KBM-7 (cell line): ENCODE results near the gene OSBPL9.
"Not testable (repeated sequence)": the region's sequence is repeated elsewhere in the genome, so short reads cannot be mapped to it uniquely, and the experiment has no call there.

Experiments
- DNase-seq: peaks from one replicate; pipeline ENCODE4 v3.0.0-alpha.2; 2015
- in situ Hi-C: fragments of 300-500 bp; cut with MboI; formaldehyde crosslinking; loops from 2 replicates; pipeline ENCODE4 v1.14.3; 2020; ENCODE audit warnings: low sequenced_read_pairs, low pct_unique_long_range_greater_than_20kb, mixed read lengths

OSBPL9 gene

GRCh38 chr1:51631747-51632146 lies 14.9 kb downstream of the OSBPL9 start:
- in situ Hi-C loops, result no loop called here
- no peak for DNase-seq

- in situ Hi-C loops, result no loop called here
- DNase-seq, result no peak
Measured at GRCh38 chr1:51634618-51635017, 17.7 kb downstream of the OSBPL9 start.

GRCh38 chr1:51635615-51636014 lies 18.7 kb downstream of the OSBPL9 start:
- no peak for DNase-seq
- in situ Hi-C loops, result no loop called here

DNA sequence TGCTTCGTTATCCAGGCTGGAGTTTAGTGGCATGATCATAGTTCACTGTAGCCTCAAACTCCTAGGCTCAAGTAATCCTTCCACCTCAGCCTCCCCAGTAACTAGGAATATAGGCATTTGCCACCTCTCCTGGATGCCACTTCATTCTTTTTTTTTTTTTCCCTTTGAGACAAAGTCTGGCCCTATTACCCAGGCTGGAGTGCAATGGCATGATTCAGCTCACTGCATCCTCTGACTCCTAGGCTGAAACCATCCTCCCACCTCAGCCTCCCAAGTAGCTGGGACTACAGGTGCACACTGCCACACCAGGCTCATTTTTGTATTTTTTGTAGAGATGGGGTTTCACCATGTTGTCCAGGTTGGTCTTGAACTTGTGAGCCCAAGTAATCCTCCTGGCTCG lies 19.3 kb downstream of the OSBPL9 start:
- no peak for DNase-seq
- in situ Hi-C loops, result no loop called here

DNA sequence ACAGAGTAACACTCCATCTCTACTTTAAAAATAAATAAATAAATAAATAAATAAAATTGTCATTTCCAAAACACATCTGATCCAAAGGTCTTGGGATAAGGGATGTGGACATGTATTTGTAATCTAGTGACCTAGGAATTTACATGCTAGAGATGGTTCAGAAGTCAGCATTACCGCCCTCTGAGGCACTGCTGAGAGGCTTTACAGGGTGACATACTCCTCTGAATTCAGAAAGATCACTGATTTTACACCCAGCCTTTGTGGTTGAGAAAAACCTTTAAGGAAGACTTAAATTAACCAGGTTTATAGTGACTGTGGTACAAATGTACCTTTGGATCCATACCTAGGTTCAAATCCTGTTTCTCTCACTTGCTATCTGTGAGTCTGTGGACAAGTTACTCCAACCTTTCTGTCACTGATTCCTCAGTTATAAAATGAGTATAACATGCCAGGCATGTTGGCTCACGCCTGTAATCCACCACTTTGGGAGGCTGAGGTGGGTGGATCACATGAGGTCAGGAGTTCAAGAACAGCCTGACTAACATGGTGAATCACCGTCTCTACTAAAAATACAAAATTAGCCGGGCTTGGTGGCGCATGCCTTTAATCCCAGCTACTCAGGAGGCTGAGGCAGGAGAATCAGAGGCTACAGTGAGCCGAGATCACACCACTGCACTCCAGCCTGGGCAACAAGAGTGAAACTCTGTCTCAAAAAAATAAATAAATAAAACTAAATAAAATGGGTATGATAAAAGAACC lies 20.1 kb downstream of the OSBPL9 start:
- in situ Hi-C loops, result no loop called here
- DNase-seq, result no peak

DNA sequence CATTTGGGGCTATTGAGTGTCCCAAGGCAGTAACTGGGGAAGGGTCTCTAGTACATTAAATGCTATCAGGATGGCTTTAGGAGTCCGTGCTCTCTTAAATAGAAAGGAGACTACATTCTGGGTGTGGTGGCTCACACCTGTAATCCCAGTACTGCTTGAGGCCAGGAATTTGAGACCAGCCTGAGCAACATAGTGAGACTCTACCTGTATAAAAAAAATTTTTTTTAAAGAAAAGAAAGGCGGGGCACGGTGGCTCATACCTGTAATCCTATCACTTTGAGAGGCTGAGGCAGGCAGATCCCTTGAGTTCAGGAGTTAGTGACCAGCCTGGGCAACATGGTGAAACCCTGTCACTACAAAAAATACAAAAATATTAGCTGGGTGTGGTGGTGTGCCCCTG lies 21.5 kb downstream of the OSBPL9 start:
- in situ Hi-C loops, result no loop called here
- DNase-seq, result no peak

GRCh38 chr1:51639694-51640093 lies 22.8 kb downstream of the OSBPL9 start:
- DNase-seq, result no peak
- in situ Hi-C loops, result no loop called here

DNA sequence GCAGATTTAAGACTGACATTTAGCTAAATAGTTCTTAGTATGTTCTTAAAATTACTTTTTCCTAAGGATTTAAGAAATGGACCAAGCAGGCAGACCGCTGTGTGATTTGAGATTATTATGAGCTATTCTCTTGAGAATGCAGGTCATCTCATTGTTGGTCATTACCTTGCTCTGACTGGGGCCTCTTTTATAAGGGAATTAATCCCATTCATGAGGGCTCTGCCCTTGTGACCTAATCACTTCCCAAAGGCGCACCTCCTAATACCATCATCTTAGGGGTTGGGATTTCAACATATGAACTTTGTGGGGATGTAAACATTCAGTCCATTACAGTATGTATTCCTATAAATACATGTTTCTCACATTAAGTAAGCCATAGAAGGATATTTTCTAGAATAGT lies 24.2 kb downstream of the OSBPL9 start:
- no peak for DNase-seq
- in situ Hi-C loops, result no loop called here

DNA sequence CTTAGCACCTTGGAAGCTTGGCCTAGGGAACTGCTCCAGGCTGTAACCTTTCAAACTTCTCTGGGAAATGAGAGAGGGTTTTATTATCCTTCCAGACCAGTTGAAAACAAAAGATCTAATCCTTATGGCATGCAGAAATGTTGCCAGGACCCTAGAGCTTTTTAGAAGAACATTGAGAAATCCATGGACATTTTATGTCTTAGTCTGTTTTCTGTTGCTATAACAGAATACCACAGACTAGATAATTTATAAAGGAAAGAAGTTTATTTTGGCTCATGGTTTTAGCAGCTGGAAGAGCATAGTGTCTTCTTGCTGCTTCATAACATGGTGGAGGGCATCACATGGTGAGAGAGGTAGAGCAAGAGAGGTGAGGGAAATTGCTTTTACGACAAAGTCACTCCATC lies 25.8 kb downstream of the OSBPL9 start:
- DNase-seq, result no peak
- in situ Hi-C loops, result no loop called here

GRCh38 chr1:51643362-51643761 lies 26.5 kb downstream of the OSBPL9 start:
- DNase-seq, result no peak
- in situ Hi-C loops, result no loop called here

DNA sequence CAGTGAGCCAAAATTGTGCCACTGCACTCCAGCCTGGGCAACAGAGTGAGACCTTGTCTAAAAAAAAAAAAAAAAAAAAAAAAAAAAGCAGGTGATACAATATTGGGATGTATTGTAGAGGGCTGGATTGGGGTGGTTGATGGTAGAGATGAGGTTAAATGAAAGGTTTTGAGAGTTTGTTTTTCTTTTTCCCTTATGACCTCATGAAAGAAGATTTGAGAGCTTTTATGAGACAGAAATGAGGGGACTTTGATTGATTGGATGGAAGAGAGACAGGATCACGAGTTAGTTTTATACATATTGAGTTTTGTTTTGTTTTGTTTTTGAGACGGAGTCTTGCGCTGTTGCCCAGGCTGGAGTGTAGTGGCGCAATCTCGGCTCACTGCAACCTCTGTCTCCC lies 27.1 kb downstream of the OSBPL9 start:
- DNase-seq, result no peak
- in situ Hi-C loops, result no loop called here

GRCh38 chr1:51644533-51645197 lies 27.8 kb downstream of the OSBPL9 start:
- DNase-seq, result no peak
- in situ Hi-C loops, result no loop called here

GRCh38 chr1:51646592-51646991 lies 29.7 kb downstream of the OSBPL9 start:
- in situ Hi-C loops, DNase-seq: not testable (repeated sequence)

GRCh38 chr1:51648180-51649109 lies 31.6 kb downstream of the OSBPL9 start:
- DNase-seq, result peak; percentile 60
- in situ Hi-C loops, result no loop called here

DNA sequence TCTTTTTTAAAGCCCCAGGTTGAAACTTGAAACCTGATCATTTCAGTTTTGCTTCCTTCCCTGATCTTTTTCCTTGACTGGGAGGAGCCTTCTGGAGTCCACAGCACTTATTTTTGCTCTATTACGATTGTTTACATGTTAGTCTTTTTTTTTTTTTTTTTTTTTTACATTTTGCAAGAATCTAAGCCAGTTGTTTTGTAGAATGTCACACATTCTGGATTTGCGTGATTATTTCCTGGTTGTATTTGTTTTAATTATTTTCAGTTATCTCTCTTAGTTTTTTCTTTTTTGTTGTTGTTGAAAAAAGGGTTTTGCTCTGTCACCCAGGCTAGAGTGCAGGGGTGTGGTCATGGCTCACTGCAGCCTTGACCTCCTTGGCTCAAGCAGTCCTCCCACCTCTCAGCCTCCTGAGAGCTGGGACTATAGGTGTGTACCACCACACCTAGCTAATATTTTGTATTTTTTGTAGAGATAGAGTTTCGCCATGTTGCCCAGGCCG lies 32.8 kb downstream of the OSBPL9 start:
- DNase-seq, result no peak
- in situ Hi-C loops, result no loop called here

DNA sequence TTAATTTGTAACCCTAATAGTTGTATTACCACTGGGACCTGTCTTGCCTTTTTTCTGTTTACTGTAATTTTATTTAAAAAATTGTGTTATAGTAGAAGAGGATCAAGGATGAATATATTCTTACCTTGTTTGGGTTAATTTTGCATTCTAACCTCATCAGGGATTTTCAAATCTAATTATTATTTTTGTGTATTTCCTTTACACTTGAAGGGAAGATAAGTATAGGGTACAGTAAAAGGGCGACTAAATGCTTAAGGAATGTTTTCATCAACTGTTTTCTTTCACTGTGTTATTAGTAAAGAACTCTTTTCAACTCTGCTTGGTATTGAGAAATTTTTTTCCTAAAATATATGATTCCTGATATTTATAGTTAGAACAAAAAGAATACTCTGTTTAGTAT lies 33.3 kb downstream of the OSBPL9 start:
- in situ Hi-C loops, result no loop called here
- no peak for DNase-seq

GRCh38 chr1:51651552-51651942 lies 34.7 kb downstream of the OSBPL9 start:
- in situ Hi-C loops, result no loop called here
- DNase-seq, result no peak

- in situ Hi-C loops, result no loop called here
Measured at GRCh38 chr1:51652599-51652998, 35.7 kb downstream of the OSBPL9 start.

GRCh38 chr1:51653127-51653526 lies 36.2 kb downstream of the OSBPL9 start:
- in situ Hi-C loops, result no loop called here
- DNase-seq, result no peak

More at GRCh38 chr1:51652599-51652998, 35.7 kb downstream of the OSBPL9 start:
- no peak for DNase-seq

- in situ Hi-C loops, result no loop called here
- DNase-seq, result no peak
Measured at GRCh38 chr1:51654000-51654399, 37.1 kb downstream of the OSBPL9 start.
